ENCODE measurements around the gene NDUFS2.

The NDUFS2 gene

DNA sequence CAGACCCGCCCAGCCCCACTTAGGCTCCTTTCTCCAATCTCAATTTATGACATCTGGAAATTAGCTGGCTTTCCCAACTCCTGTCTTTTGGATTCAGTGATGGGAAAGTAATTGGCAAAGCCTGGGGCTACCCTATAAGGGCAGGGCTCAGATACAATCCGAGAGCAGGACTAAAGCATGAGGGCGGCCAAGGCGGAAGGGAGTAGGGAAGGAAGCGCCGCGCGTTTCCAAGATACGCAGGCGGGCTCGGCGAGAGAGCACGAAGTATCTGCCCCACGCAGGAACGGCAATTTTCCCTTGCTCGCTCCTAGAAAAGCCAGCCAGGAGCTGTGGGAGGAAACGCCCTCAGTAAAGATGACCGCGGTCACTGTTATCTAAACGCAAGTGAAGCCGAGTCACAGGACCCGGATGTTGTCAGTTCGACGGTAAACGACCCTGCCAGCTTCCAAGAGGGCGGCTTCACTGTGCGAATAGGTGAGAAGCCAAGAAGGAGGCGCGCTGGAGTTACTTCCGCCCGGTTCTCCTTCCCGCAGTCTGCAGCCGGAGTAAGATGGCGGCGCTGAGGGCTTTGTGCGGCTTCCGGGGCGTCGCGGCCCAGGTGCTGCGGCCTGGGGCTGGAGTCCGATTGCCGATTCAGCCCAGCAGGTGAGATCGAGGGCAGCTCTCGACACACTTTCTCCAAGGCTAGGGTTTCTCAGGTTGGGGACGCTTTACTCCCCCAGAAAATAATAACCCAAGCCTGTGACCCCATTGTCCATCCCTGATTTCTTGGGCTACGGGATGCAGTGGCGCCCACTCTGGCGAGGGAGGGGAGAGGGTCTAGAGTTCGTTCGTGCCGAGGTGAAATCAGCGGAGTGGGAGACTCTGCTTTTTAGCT lies at the start of gene NDUFS2:
Gene NDUFS2, plus strand, starts transcription at position 532 of the 877 bp plus-strand sequence. Its CDS starts 19 bp downstream, at position 551.
- TF ChIP-seq CTCF (IDR thresholded peaks at IDR 0.05; ENCODE audit: low read depth, low read length): peak; percentile 19
- H3K4me3 ChIP-seq (replicated peaks in 1 of 2; ENCODE audit: low read depth in 2 of 2, low read length in 2 of 2): peak within 1 kb of the TSS; percentile 81 to 92
- peak; percentile 99 to 100 for DNase-seq (ENCODE audit: low read depth in 2 of 2)

GRCh38 chr1:161153176-161153575 lies 49.0 kb upstream of the NDUFS2 start:
- H3K4me3 ChIP-seq (replicated peaks in 1 of 2; ENCODE audit: low read depth in 2 of 2, low read length in 2 of 2): peak overlapping the region; percentile 80 to 85
- DNase-seq (ENCODE audit: low read depth in 2 of 2): no peak
- no peak for TF ChIP-seq CTCF (IDR thresholded peaks at IDR 0.05; ENCODE audit: low read depth, low read length)

DNA sequence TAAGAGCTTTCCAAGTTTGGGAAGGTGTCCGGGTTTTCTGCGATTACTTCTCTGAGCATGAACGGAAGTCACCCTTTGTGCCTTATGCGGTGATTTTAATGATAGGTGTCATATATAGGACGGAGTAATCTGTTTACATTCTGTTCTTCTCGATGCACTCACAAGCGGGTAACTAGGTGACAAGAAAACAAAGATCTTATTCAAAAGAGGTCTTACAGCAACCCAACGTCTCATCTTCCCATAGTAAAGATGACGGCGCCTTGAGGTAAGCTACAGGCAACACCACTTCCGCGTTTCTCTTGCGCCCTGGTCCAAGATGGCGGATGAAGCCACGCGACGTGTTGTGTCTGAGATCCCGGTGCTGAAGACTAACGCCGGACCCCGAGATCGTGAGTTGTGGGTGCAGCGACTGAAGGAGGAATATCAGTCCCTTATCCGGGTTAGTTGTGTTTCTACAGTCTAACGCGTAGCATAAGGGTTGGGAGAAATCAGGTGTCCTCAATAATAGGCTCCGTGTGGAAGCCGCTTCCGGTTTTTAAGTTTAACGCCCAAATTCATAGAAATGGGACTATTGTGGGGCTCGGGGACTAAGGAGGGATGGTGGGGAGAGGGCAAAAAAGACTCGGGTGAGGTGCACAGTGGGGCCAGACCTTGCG lies 48.4 kb upstream of the NDUFS2 start, which contains the start of gene UFC1:
Gene UFC1, plus strand, starts transcription at position 297 of the 656 bp plus-strand sequence. Its CDS starts 20 bp downstream, at position 317.
- peak within 1 kb of the TSS; percentile 80 to 85 for H3K4me3 ChIP-seq (replicated peaks in 1 of 2; ENCODE audit: low read depth in 2 of 2, low read length in 2 of 2)
- DNase-seq (ENCODE audit: low read depth in 2 of 2): peak; percentile 94 to 95
- no peak for TF ChIP-seq CTCF (IDR thresholded peaks at IDR 0.05; ENCODE audit: low read depth, low read length)

DNA sequence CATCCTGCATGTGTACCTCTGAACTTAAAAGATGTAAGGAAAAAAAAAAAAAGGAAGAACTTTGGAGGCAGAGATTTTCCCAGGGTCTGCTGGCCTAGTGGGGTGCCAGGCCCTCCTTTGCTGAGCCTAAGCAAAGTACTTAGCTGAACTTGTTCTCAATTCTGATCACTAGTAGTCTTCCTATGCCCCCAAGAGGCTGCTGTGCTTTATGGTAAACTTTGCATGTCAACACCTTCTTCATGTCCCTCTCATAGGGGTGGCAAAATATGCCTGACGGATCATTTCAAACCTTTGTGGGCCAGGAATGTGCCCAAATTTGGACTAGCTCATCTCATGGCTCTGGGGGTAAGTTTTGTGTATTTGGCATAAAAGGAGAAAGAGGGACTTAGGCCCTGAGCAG lies 44.3 kb upstream of the NDUFS2 start:
- DNase-seq (ENCODE audit: low read depth in 2 of 2): no peak
- no peak for TF ChIP-seq CTCF (IDR thresholded peaks at IDR 0.05; ENCODE audit: low read depth, low read length)
- no peak overlapping the region for H3K4me3 ChIP-seq (replicated peaks in 1 of 2; ENCODE audit: low read depth in 2 of 2, low read length in 2 of 2)

- DNase-seq (ENCODE audit: low read depth in 2 of 2): no peak
- TF ChIP-seq CTCF (IDR thresholded peaks at IDR 0.05; ENCODE audit: low read depth, low read length): no peak
Observed at GRCh38 chr1:161158316-161159010, 43.7 kb upstream of the NDUFS2 start.

GRCh38 chr1:161159087-161159912 lies 42.9 kb upstream of the NDUFS2 start, which contains the start of gene USP21:
Gene USP21 (plus strand): TSS chr1:161159500. CDS start chr1:161160641, 1,141 bp downstream.
- TF ChIP-seq CTCF (IDR thresholded peaks at IDR 0.05; ENCODE audit: low read depth, low read length): peak; percentile 67
- H3K4me3 ChIP-seq (replicated peaks in 1 of 2; ENCODE audit: low read depth in 2 of 2, low read length in 2 of 2): peak within 1 kb of the TSS; percentile 91 to 97
- DNase-seq (ENCODE audit: low read depth in 2 of 2): peak; percentile 91 to 92

More at GRCh38 chr1:161158316-161159010, 43.7 kb upstream of the NDUFS2 start:
- H3K4me3 ChIP-seq (replicated peaks in 1 of 2; ENCODE audit: low read depth in 2 of 2, low read length in 2 of 2): peak overlapping the region in 1 of 2 donors; percentile 91
